Aorta (tissue), 5 donors: Measurements from ENCODE around the gene ZNF142. TPM values are rescaled to one million over a fixed set of nuclear protein-coding genes. Genes with fewer than 3 reads are reported as not detected.
"Not testable (repeated sequence)": the region's sequence is repeated elsewhere in the genome, so short reads cannot be mapped to it uniquely, and the experiment has no call there.

Experiments
- ATAC-seq: fragments of 200-7000 bp; cut with Tn5 transposase; one replicate; pipeline ENCODE4 v1.9.1; 2022; ENCODE audit warnings: moderate library complexity; ENCODE audit not compliant: low FRiP score
- DNase-seq, 2 donors: peaks; one replicate each; pipeline ENCODE4 v3.0.0-alpha.2; 2020
- H3K27ac ChIP-seq, 2 donors: one replicate each; pipeline ENCODE4 v1.5.1; 2013; ENCODE audit warnings: low read length in 2 of 2, mild to moderate bottlenecking in 2 of 2, moderate library complexity in 2 of 2, control low read depth in 1 of 2, inconsistent platforms in 1 of 2, low read depth in 1 of 2
- H3K27me3 ChIP-seq, 2 donors: one replicate each; pipeline ENCODE4 v1.6.1; 2013; ENCODE audit warnings: control low read depth in 1 of 2, low read length in 1 of 2, mild to moderate bottlenecking in 1 of 2, moderate library complexity in 1 of 2; ENCODE audit not compliant: insufficient read depth in 2 of 2, control insufficient read depth in 1 of 2
- H3K36me3 ChIP-seq, 2 donors: one replicate each; pipeline ENCODE4 v1.6.1; 2013; ENCODE audit warnings: control low read depth in 1 of 2, low read length in 1 of 2, mild to moderate bottlenecking in 1 of 2; ENCODE audit not compliant: insufficient read depth in 2 of 2, control insufficient read depth in 1 of 2
- H3K4me1 ChIP-seq, 2 donors: one replicate each; pipeline ENCODE4 v1.6.1; 2013; ENCODE audit warnings: low read length in 2 of 2, control low read depth in 1 of 2, mild to moderate bottlenecking in 1 of 2, moderate library complexity in 1 of 2; ENCODE audit not compliant: insufficient read depth in 2 of 2, control insufficient read depth in 1 of 2
- H3K4me3 ChIP-seq, 2 donors: one replicate each; pipeline ENCODE4 v1.5.1; 2013; ENCODE audit warnings: low read length in 2 of 2, control low read depth in 1 of 2, mild to moderate bottlenecking in 1 of 2
- H3K9me3 ChIP-seq: one replicate; pipeline ENCODE4 v1.6.1; 2013; ENCODE audit warnings: mild to moderate bottlenecking, low read length; ENCODE audit not compliant: control insufficient read depth
- WGBS, 2 donors: extraction: QIAGEN DNeasy Blood & Tissue Kit; methylation state at CpG; one replicate each; pipeline ENCODE4 v1.1.7; 2013; 5-methylcytosine and 5-hydroxymethylcytosine counted together
- intact Hi-C, 2 donors: fragments of 100-400 bp; cut with DNase I; formaldehyde crosslinking; loops; one replicate each; pipeline versions ENCODE4 v1.14.2 to v1.15.0; 2022
- long read RNA-seq, 2 donors: library from polyadenylated mRNA; unstranded; transcript quantifications; one replicate each; pipeline ENCODE4 v2.0.0, GENCODE V29; 2020 to 2021
- polyA plus RNA-seq, 2 donors: library from polyadenylated mRNA; stranded (reverse); fragments of 200-250 nt; gene quantifications; one replicate each; pipeline ENCODE4 v1.2.3, GENCODE V29; 2013
- total RNA-seq, 2 donors: library from RNA; stranded (reverse); fragmentation: NEBNext Ultra II Directional; extraction: Animal tissue kit (Norgen Biotek cat#: 25700); gene quantifications; one replicate each; pipeline ENCODE4 v1.2.1, GENCODE V29; 2021
- donor health status: healthy with polysubstance abuse.
- donor health status: Bipolar disorder and iron deficiency.
- donor health status: DM: no; HTN: no; CAD: no.
- donor health status: DM: no; HTN: no; CAD: no.
- donor health status: DM: yes; HTN: yes; CAD: no.

The ZNF142 gene
- total RNA-seq, result 10 to 100 TPM; 27.7 to 32.9 TPM
- 10 to 100 TPM in 1 of 2 donors, 1 to 10 TPM in 1; 3.4 to 10.9 TPM for polyA plus RNA-seq
- long read RNA-seq, donor 1, partial matches to known transcripts, result 14 of 15 reads
- long read RNA-seq, donor 1, other reads (novel, unspliced or antisense), result 1 of 15 reads
- long read RNA-seq, donor 2, partial matches to known transcripts, result 5 of 11 reads
- long read RNA-seq, donor 2, other reads (novel, unspliced or antisense), result 6 of 11 reads

GRCh38 chr2:218659258-218659987, at the start of gene ZNF142, which contains the start of gene BCS1L:
Gene ZNF142, minus strand, starts transcription at chr2:218659623. Its CDS starts 3,194 bp downstream, at chr2:218656429.
Gene BCS1L, plus strand, starts transcription at chr2:218659683. Its CDS starts 1,305 bp downstream, at chr2:218660988.
- Histone ChIP-seq H3K4me3 (peak within 1 kb of the TSS; percentile 46 to 72), H3K36me3 (peaks cover 2 to 18% of the 10 kb centered on the region in 2 donors), H3K27ac (no peak within 1 kb of the TSS), H3K4me1 (no peaks in the 10 kb centered on the region), H3K9me3 (no peaks in the 10 kb centered on the region), H3K27me3 (no peaks in the 10 kb centered on the region)
- ATAC-seq (peak; percentile 95), DNase-seq (peak; percentile 93 to 97)
- intact Hi-C loops, result loop anchor here in 1 of 2 donors (1.0 kb wide), 1 partner anchor 253 kb away; no protein-coding TSS in a partner anchor
- WGBS, 2 donors, result 0% methylated on average over 44 to 49 of the region's 49 CpGs

- Histone ChIP-seq H3K27ac (no peak overlapping the region), H3K4me3 (no peak overlapping the region), H3K36me3 (no peaks in the 10 kb centered on the region), H3K4me1 (no peaks in the 10 kb centered on the region), H3K9me3 (no peaks in the 10 kb centered on the region), H3K27me3 (no peaks in the 10 kb centered on the region)
- intact Hi-C loops, result no loop called here
- WGBS, 2 donors, result 92 to 94% methylated on average over 4 of the region's 4 CpGs
- ATAC-seq (no peak), DNase-seq (no peak)
Measured at GRCh38 chr2:218708086-218708485, 48.7 kb upstream of the ZNF142 start.

DNA sequence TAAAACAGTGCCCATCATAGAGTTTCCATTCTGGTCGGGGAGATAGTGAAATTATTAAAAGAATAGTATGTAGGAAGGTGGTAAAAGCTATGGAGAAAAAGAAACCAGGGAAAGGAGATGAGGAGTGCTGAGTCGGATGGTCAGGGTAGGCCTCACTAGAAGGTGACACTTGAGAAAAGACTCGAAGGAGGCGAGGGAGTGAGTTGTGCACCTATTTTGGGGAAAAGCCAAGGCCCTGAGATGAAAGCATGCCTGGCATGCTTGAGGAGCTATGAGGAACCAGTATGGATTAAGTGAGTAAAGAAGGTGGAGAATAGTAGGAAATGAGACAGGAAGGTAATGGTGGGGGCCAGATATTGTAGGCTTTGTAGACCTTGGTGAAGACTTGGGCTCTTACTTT, 43.9 kb upstream of the ZNF142 start:
- no peak for ATAC-seq
- H3K36me3 ChIP-seq, result no peaks in the 10 kb centered on the region
- no peak overlapping the region for H3K4me3 ChIP-seq
- WGBS, 2 donors, result 87 to 89% methylated on average over 4 of the region's 4 CpGs
- no peak overlapping the region for H3K27ac ChIP-seq
- H3K4me1 ChIP-seq, result no peaks in the 10 kb centered on the region
- intact Hi-C loops, result no loop called here
- DNase-seq, result no peak
- H3K27me3 ChIP-seq, result no peaks in the 10 kb centered on the region
- H3K9me3 ChIP-seq, result no peaks in the 10 kb centered on the region

DNA sequence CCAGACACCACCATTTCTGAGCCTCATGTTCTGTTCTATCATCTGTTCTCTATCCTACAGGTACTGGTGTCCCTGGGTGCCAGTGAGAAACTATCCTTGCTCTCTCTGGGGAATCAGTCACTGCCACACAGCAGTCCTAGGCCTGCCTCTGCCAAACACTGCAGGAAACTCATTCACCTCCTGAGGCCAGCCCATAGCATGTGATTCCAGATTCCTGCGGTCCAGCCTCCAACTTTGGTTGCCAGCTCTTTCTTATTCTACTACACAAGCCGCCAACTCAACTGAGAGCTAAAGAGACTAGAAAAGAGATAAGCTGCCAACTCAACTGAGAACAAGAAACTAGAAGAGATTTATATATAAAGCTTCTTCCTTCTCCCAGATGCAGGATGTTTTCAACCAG, 42.4 kb upstream of the ZNF142 start:
- H3K4me1 ChIP-seq, result no peaks in the 10 kb centered on the region
- no peaks in the 10 kb centered on the region for H3K27me3 ChIP-seq
- H3K27ac ChIP-seq, result no peak overlapping the region
- no peaks in the 10 kb centered on the region for H3K9me3 ChIP-seq
- ATAC-seq (no peak), DNase-seq (no peak)
- intact Hi-C loops, result no loop called here
- no peak overlapping the region for H3K4me3 ChIP-seq
- WGBS, 2 donors, result 70 to 74% methylated on average over 2 of the region's 2 CpGs
- H3K36me3 ChIP-seq, result peaks cover 0 to 4% of the 10 kb centered on the region in 2 donors

DNA sequence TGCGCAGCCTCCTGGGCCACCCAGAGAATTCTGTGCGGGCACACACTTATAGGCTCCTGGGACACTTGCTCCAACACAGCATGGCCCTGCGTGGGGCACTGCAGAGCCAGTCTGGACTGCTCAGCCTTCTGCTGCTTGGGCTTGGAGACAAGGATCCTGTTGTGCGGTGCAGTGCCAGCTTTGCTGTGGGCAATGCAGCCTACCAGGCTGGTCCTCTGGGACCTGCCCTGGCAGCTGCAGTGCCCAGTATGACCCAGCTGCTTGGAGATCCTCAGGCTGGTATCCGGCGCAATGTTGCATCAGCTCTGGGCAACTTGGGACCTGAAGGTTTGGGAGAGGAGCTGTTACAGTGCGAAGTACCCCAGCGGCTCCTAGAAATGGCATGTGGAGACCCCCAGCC, 39.5 kb upstream of the ZNF142 start:
- H3K9me3 ChIP-seq, result no peaks in the 10 kb centered on the region
- no peak overlapping the region for H3K4me3 ChIP-seq
- H3K27me3 ChIP-seq, result no peaks in the 10 kb centered on the region
- peaks cover 0 to 5% of the 10 kb centered on the region in 2 donors for H3K36me3 ChIP-seq
- DNase-seq (no peak), ATAC-seq (no peak)
- H3K4me1 ChIP-seq, result no peaks in the 10 kb centered on the region
- H3K27ac ChIP-seq, result no peak overlapping the region
- WGBS, 2 donors, result 93 to 96% methylated on average over 8 of the region's 8 CpGs
- intact Hi-C loops, result no loop called here

- intact Hi-C loops, result no loop called here
- H3K27me3 ChIP-seq, result no peaks in the 10 kb centered on the region
- no peak overlapping the region for H3K4me3 ChIP-seq
- no peaks in the 10 kb centered on the region for H3K9me3 ChIP-seq
- H3K27ac ChIP-seq, result no peak overlapping the region
- 78 to 83% methylated on average over 3 of the region's 3 CpGs for WGBS, 2 donors
- no peaks in the 10 kb centered on the region for H3K4me1 ChIP-seq
- DNase-seq (no peak), ATAC-seq (no peak)
- H3K36me3 ChIP-seq, result peaks cover 2 to 5% of the 10 kb centered on the region in 2 donors
Measured at GRCh38 chr2:218694405-218695145, 35.2 kb upstream of the ZNF142 start.

- H3K4me3 ChIP-seq, result no peak overlapping the region
- H3K27me3 ChIP-seq, result no peaks in the 10 kb centered on the region
- H3K4me1 ChIP-seq, result no peaks in the 10 kb centered on the region
- ATAC-seq, result no peak
- H3K9me3 ChIP-seq, result no peaks in the 10 kb centered on the region
- no peak for DNase-seq
- peak overlapping the region in 1 of 2 donors; percentile 91 for H3K27ac ChIP-seq
- intact Hi-C loops, result no loop called here
- H3K36me3 ChIP-seq, result peaks cover 0 to 4% of the 10 kb centered on the region in 2 donors
Measured at GRCh38 chr2:218691234-218691633, 31.8 kb upstream of the ZNF142 start.

DNA sequence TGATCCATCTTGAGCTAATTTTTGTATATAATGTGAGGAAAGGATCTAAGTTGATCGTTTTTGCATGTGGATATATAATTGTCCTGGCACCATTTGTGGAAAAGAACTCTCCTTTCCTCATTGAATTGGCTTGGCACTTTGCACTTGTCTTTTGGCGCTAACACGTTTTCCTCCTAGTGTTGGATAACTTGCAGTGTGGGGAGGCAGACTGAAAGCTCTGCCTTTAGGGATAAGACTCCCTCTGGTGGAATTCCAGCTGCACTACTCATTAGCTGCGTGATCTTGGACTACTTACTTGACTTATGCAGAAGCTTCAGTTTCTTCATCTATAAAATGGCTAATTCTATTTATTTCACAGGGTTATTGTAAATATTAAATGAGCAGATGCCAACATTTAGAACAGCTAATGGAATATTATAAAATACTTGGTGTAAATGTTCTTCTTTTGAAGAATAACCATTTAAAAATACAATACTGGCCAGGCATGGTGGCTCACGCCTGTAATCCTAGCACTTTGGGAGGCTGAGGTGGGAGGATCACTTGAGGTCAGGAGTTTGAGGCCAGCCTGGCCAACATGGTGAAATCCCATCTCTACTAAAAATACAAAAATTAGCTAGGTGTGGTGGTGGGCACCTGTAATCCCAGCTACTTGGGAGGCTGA, 28.1 kb upstream of the ZNF142 start:
- H3K9me3 ChIP-seq, H3K4me3 ChIP-seq, H3K27me3 ChIP-seq, intact Hi-C loops, H3K4me1 ChIP-seq, H3K36me3 ChIP-seq, H3K27ac ChIP-seq: not testable (repeated sequence)
- ATAC-seq (peak; percentile 76), DNase-seq (peak in 1 of 2 donors; percentile 66)
- WGBS, 2 donors, result 18% methylated on average over 5 of the region's 5 CpGs
